GM12878 (cell line): ENCODE measurements around the gene COL6A1.

ENCODE experiments used
- CEBPB ChIP-seq, 2 experiments: fragments of 150-350 bp in 1 of 2; IDR thresholded peaks; 2 replicates each; pipeline ENCODE4 v1.6.1; 2012 to 2014; ENCODE audit warnings: low read depth in 2 of 2, low read length in 2 of 2, borderline replicate concordance in 1 of 2, inconsistent platforms in 1 of 2
- EP300 ChIP-seq, 2 experiments: fragments of 150-350 bp in 1 of 2; IDR thresholded peaks; 2 replicates each; pipeline ENCODE4 v1.6.1; 2011 to 2012; ENCODE audit warnings: low read depth in 2 of 2, low read length in 2 of 2, borderline replicate concordance in 1 of 2, improper control_type of control experiment in 1 of 2, inconsistent platforms in 1 of 2; ENCODE audit not compliant: control insufficient read depth in 1 of 2
- EZH2 ChIP-seq: IDR thresholded peaks from 2 replicates; pipeline ENCODE4 v1.6.1; 2012; ENCODE audit warnings: low read depth, mild to moderate bottlenecking, control low read depth, inconsistent platforms, low read length, borderline replicate concordance; ENCODE audit not compliant: control insufficient read depth
- FOXM1 ChIP-seq: IDR thresholded peaks from 2 replicates; pipeline ENCODE4 v1.6.1; 2012; ENCODE audit warnings: low read depth, mild to moderate bottlenecking, inconsistent platforms, low read length, moderate library complexity
- MTA2 ChIP-seq: fragments of 450-650 bp; IDR thresholded peaks from 2 replicates; pipeline ENCODE4 v1.6.1; 2016; ENCODE audit warnings: low read depth, mild to moderate bottlenecking, moderate library complexity
- NFYB ChIP-seq: IDR thresholded peaks from 2 replicates; pipeline ENCODE4 v1.6.1; 2011; ENCODE audit warnings: low read depth, mild to moderate bottlenecking, low read length, improper control_type of control experiment, moderate library complexity; ENCODE audit not compliant: insufficient read depth
- PAX8 ChIP-seq: fragments of 450-650 bp; IDR thresholded peaks from 2 replicates; pipeline ENCODE4 v1.6.1; 2017; ENCODE audit warnings: mild to moderate bottlenecking, moderate library complexity
- SREBF2 ChIP-seq: IDR thresholded peaks from 2 replicates; pipeline ENCODE4 v1.6.1; 2012; ENCODE audit warnings: mild to moderate bottlenecking, low read length
- TBL1XR1 ChIP-seq: IDR thresholded peaks from 2 replicates; pipeline ENCODE4 v1.6.1; 2012; ENCODE audit warnings: low read depth, low read length, improper control_type of control experiment
- TF ChIP-seq, protein P1 (sequence below): fragments of 450-650 bp; IDR thresholded peaks from 2 replicates; pipeline ENCODE4 v1.6.1; 2017; ENCODE audit warnings: mild to moderate bottlenecking, low read depth, inconsistent platforms; ENCODE audit not compliant: poor library complexity, severe bottlenecking
- TF ChIP-seq, protein P2 (sequence below), 3 experiments: IDR thresholded peaks in 2 of 3; conservative IDR thresholded peaks in 1 of 3; 2 replicates each; pipeline ENCODE4 v1.5.1; 2011; ENCODE audit warnings: low read depth in 3 of 3, low read length in 3 of 3, mild to moderate bottlenecking in 3 of 3, control low read depth in 2 of 3, moderate library complexity in 2 of 3, inconsistent platforms in 1 of 3, mixed read lengths in 1 of 3; ENCODE audit not compliant: control insufficient read depth in 2 of 3, insufficient read depth in 1 of 3; ENCODE audit errors: extremely low read depth in 1 of 3

DNA sequence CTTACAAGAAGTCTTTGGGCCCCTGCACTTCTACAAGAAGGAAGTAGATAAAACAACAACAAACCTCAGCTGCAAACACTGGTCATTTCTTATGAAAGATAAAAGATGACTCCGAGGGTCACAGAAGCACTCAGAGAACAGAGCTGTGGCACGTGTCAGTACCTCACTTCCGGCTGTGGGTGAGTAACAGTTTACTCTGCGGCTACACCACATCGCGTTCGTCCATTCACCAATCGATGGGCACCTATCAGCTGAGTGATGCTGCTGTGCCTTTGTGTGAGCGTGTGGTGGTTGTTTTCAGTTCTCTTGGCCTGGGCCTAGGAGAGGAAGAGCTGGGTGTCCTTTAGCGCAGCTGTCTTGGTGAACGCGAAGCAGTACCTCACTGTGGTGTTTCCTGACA is 49.9 kb downstream of the COL6A1 start:
- TF ChIP-seq CEBPB (IDR thresholded peaks at IDR 0.05; ENCODE audit: borderline replicate concordance in 1 of 2, low read depth in 2 of 2, low read length in 2 of 2) = no peak
- no peak for TF ChIP-seq TBL1XR1
- no peak for TF ChIP-seq FOXM1
- TF ChIP-seq, protein P1, sequence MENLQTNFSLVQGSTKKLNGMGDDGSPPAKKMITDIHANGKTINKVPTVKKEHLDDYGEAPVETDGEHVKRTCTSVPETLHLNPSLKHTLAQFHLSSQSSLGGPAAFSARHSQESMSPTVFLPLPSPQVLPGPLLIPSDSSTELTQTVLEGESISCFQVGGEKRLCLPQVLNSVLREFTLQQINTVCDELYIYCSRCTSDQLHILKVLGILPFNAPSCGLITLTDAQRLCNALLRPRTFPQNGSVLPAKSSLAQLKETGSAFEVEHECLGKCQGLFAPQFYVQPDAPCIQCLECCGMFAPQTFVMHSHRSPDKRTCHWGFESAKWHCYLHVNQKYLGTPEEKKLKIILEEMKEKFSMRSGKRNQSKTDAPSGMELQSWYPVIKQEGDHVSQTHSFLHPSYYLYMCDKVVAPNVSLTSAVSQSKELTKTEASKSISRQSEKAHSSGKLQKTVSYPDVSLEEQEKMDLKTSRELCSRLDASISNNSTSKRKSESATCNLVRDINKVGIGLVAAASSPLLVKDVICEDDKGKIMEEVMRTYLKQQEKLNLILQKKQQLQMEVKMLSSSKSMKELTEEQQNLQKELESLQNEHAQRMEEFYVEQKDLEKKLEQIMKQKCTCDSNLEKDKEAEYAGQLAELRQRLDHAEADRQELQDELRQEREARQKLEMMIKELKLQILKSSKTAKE = no peak
- no peak for TF ChIP-seq MTA2
- TF ChIP-seq, protein P2, sequence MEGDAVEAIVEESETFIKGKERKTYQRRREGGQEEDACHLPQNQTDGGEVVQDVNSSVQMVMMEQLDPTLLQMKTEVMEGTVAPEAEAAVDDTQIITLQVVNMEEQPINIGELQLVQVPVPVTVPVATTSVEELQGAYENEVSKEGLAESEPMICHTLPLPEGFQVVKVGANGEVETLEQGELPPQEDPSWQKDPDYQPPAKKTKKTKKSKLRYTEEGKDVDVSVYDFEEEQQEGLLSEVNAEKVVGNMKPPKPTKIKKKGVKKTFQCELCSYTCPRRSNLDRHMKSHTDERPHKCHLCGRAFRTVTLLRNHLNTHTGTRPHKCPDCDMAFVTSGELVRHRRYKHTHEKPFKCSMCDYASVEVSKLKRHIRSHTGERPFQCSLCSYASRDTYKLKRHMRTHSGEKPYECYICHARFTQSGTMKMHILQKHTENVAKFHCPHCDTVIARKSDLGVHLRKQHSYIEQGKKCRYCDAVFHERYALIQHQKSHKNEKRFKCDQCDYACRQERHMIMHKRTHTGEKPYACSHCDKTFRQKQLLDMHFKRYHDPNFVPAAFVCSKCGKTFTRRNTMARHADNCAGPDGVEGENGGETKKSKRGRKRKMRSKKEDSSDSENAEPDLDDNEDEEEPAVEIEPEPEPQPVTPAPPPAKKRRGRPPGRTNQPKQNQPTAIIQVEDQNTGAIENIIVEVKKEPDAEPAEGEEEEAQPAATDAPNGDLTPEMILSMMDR (IDR thresholded peaks at IDR 0.05 in 2 of 3, conservative IDR thresholded peaks at IDR 0.05 in 1 of 3; ENCODE audit: control insufficient read depth in 2 of 3, extremely low read depth in 1 of 3, insufficient read depth in 1 of 3, low read depth in 3 of 3, low read length in 3 of 3) = no peak
- no peak for TF ChIP-seq EP300 (IDR thresholded peaks at IDR 0.05; ENCODE audit: borderline replicate concordance in 1 of 2, control insufficient read depth in 1 of 2, low read depth in 2 of 2, low read length in 2 of 2)
- TF ChIP-seq PAX8 = no peak
- TF ChIP-seq EZH2 = no peak
- no peak for TF ChIP-seq NFYB
- TF ChIP-seq SREBF2 = no peak
